Neural progenitor cell (in vitro differentiated cells): ENCODE data around the gene FHAD1. TPM values are rescaled to one million over a fixed set of nuclear protein-coding genes. Genes with fewer than 3 reads are reported as not detected.

Experiments
- DNase-seq: peaks from one replicate; pipeline ENCODE4 v3.0.0-alpha.2; 2016; ENCODE audit warnings: low spot score
- H2AFZ ChIP-seq: fragments of 200-600 bp; sonication (generic); replicated peaks from 2 replicates; pipeline ENCODE4 v1.6.1; 2016; ENCODE audit warnings: antibody characterized with exemption
- H3F3A ChIP-seq: fragments of 200-600 bp; sonication (generic); 2 replicates; pipeline ENCODE4 v1.6.1; 2016; ENCODE audit warnings: antibody characterized with exemption, low read depth
- H3K27ac ChIP-seq: fragments of 200-600 bp; sonication (generic); 2 replicates; pipeline ENCODE4 v1.5.1; 2016; ENCODE audit warnings: mild to moderate bottlenecking
- H3K27me3 ChIP-seq: fragments of 200-600 bp; sonication (generic); 2 replicates; pipeline ENCODE4 v1.6.1; 2016; ENCODE audit warnings: mild to moderate bottlenecking, moderate library complexity
- H3K36me3 ChIP-seq: fragments of 200-600 bp; sonication (generic); 2 replicates; pipeline ENCODE4 v1.5.1; 2016
- H3K4me1 ChIP-seq: fragments of 200-600 bp; sonication (generic); 2 replicates; pipeline ENCODE4 v1.6.1; 2016; ENCODE audit warnings: mixed run types
- H3K4me2 ChIP-seq: fragments of 200-600 bp; sonication (generic); 2 replicates; pipeline ENCODE4 v1.6.1; 2016
- H3K4me3 ChIP-seq: fragments of 200-600 bp; sonication (generic); 2 replicates; pipeline ENCODE4 v1.5.1; 2016
- H3K79me2 ChIP-seq: fragments of 200-600 bp; sonication (generic); 2 replicates; pipeline ENCODE4 v1.6.1; 2016; ENCODE audit warnings: low read depth
- H3K9ac ChIP-seq: fragments of 200-600 bp; sonication (generic); 2 replicates; pipeline ENCODE4 v1.6.1; 2016
- H3K9me3 ChIP-seq: fragments of 200-600 bp; sonication (generic); 2 replicates; pipeline ENCODE4 v1.5.1; 2016; ENCODE audit warnings: low read depth
- H4K20me1 ChIP-seq: fragments of 200-600 bp; sonication (generic); 2 replicates; pipeline ENCODE4 v1.6.1; 2016; ENCODE audit warnings: low read depth
- H3K27ac Mint-ChIP-seq: 3 replicates; pipeline ENCODE4 v1.8.0; 2021; ENCODE audit warnings: mixed read lengths
- H3K27me3 Mint-ChIP-seq: 2 replicates; pipeline ENCODE4 v1.8.0; 2022; ENCODE audit warnings: low read depth, mild to moderate bottlenecking, inconsistent platforms, moderate library complexity, mixed read lengths; ENCODE audit not compliant: insufficient read depth
- H3K36me3 Mint-ChIP-seq: 3 replicates; pipeline ENCODE4 v1.8.0; 2021; ENCODE audit warnings: mixed read lengths
- H3K4me1 Mint-ChIP-seq: 3 replicates; pipeline ENCODE4 v1.8.0; 2021; ENCODE audit warnings: mixed read lengths
- H3K4me3 Mint-ChIP-seq: 3 replicates; pipeline ENCODE4 v1.8.0; 2021; ENCODE audit warnings: mild to moderate bottlenecking, moderate library complexity, mixed read lengths
- H3K9me3 Mint-ChIP-seq: 3 replicates; pipeline ENCODE4 v1.8.0; 2020; ENCODE audit warnings: mixed read lengths
- EZH2 ChIP-seq: fragments of 200-600 bp; sonication (generic); IDR thresholded peaks from 2 replicates; pipeline ENCODE4 v1.6.1; 2017; ENCODE audit warnings: antibody characterized with exemption, mild to moderate bottlenecking, moderate library complexity
- EZH2phosphoT487 ChIP-seq: fragments of 200-600 bp; sonication (generic); IDR thresholded peaks from 2 replicates; pipeline ENCODE4 v1.6.1; 2017; ENCODE audit warnings: antibody characterized with exemption
- total RNA-seq: library from RNA; depleted of rRNA; stranded (reverse); fragments of >200 nt; gene quantifications from 2 replicates; pipeline ENCODE4 v1.2.3, GENCODE V29; 2015; ENCODE audit warnings: low replicate concordance
- TF ChIP-seq, protein P1 (sequence below): fragments of 200-600 bp; sonication (generic); IDR thresholded peaks from 2 replicates; pipeline ENCODE4 v1.5.1; 2017; ENCODE audit warnings: antibody characterized with exemption, mild to moderate bottlenecking

FHAD1 gene
- total RNA-seq, 1 donor from 2014 or later = 9.1 TPM

DNA sequence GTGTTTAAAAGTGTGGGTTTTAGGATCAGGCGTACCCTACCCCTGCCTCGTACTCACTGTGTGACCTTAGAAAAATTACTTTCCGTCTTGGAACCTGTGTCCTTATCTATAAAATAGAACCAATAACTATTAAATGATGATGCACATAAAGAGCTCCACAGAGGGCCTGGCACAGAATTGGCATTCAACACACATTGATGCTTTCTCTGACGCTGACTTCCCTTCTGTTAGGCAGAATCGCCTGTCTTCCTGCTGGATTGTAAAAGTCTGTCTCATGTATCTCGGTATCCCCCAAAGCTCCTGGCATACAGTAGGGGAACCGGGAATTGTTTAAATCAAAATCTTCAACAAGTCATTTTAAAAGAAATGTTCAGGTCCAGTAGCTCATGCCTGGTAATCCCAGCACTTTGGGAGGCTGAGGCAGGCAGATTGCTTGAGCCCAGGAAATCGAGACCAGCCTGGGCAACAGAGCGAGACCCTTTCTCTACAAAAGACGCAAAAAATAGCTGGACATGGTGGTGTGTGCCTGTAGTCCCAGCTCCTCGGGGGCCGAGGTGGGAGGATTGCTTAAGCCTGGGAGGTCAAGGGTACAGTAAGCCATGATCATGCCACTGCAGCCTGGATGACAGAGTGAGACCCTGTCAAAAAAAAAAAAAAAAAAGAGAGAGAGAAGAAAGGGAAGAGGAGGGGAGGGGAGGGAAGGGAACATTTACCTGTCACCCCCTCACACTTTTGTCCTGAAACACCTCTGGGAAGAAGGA is 41.3 kb upstream of the FHAD1 start:
- no peaks in the 10 kb centered on the region for H3K36me3 ChIP-seq
- H3K9ac ChIP-seq = no peak overlapping the region
- no peak overlapping the region for H3K4me3 ChIP-seq
- H3K9me3 Mint-ChIP-seq = no peaks in the 10 kb centered on the region
- peaks cover 5% of the 10 kb centered on the region for H3K27me3 Mint-ChIP-seq
- no peaks in the 10 kb centered on the region for H3K27me3 ChIP-seq
- H3K79me2 ChIP-seq = no peaks in the 10 kb centered on the region
- no peaks in the 10 kb centered on the region for H3K36me3 Mint-ChIP-seq
- peak overlapping the region; percentile 74 for H3K4me2 ChIP-seq
- TF ChIP-seq EZH2phosphoT487 = no peak
- no peak for TF ChIP-seq EZH2
- TF ChIP-seq, protein P1, sequence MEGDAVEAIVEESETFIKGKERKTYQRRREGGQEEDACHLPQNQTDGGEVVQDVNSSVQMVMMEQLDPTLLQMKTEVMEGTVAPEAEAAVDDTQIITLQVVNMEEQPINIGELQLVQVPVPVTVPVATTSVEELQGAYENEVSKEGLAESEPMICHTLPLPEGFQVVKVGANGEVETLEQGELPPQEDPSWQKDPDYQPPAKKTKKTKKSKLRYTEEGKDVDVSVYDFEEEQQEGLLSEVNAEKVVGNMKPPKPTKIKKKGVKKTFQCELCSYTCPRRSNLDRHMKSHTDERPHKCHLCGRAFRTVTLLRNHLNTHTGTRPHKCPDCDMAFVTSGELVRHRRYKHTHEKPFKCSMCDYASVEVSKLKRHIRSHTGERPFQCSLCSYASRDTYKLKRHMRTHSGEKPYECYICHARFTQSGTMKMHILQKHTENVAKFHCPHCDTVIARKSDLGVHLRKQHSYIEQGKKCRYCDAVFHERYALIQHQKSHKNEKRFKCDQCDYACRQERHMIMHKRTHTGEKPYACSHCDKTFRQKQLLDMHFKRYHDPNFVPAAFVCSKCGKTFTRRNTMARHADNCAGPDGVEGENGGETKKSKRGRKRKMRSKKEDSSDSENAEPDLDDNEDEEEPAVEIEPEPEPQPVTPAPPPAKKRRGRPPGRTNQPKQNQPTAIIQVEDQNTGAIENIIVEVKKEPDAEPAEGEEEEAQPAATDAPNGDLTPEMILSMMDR = no peak
- no peak overlapping the region for H3K27ac ChIP-seq
- peaks cover 56% of the 10 kb centered on the region for H3K4me1 Mint-ChIP-seq
- no peak overlapping the region for H2AFZ ChIP-seq
- H3K9me3 ChIP-seq = no peaks in the 10 kb centered on the region
- H3K27ac Mint-ChIP-seq = peak overlapping the region; percentile 30
- peaks cover 21% of the 10 kb centered on the region for H3K4me1 ChIP-seq
- no peaks in the 10 kb centered on the region for H4K20me1 ChIP-seq
- no peak for DNase-seq
- peaks cover 26% of the 10 kb centered on the region for H3F3A ChIP-seq
- H3K4me3 Mint-ChIP-seq = no peak overlapping the region

DNA sequence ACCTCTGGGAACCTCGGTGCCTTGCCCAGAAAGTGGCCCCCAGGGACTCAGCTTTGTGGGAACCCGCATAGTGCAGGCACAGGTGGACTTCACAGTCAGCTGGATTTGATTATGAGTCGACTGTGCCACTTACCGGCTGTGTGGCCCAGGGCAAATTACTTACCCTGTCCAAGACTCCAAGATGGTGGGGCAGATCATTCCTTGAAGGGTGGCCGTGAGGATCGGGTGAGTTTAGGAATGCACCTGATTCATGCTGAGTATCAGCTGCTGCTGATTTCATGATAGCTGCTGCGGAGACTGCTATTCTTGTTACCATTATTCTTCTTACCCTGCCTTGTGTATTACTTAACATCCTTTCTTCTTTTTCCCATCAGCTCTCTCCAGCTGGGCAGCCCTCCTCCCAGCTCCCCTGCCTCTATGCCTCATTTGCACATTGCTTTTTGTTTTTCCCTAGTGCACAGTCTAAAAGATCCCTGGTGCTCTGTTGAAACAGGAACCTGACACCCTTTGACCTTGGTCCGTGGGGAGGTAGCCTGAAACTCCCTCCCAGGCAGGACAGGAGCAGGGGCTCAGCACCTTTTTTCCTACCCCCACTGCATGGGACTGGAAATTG is 40.5 kb upstream of the FHAD1 start:
- H3K27ac Mint-ChIP-seq = peak overlapping the region; percentile 24
- H3K4me3 Mint-ChIP-seq = peak overlapping the region; percentile 78
- Histone ChIP-seq H3K79me2 (no peaks in the 10 kb centered on the region), H3K4me2 (peak overlapping the region; percentile 74), H3K9ac (no peak overlapping the region), H3K9me3 (no peaks in the 10 kb centered on the region), H3K27ac (no peak overlapping the region), H4K20me1 (no peaks in the 10 kb centered on the region), H3K27me3 (no peaks in the 10 kb centered on the region), H3F3A (peaks cover 26% of the 10 kb centered on the region), H2AFZ (no peak overlapping the region), H3K4me3 (peak overlapping the region; percentile 15), H3K36me3 (no peaks in the 10 kb centered on the region), H3K4me1 (peaks cover 21% of the 10 kb centered on the region)
- no peaks in the 10 kb centered on the region for H3K36me3 Mint-ChIP-seq
- peak; percentile 50 for DNase-seq
- H3K4me1 Mint-ChIP-seq = peaks cover 51% of the 10 kb centered on the region
- TF ChIP-seq EZH2 (no peak), EZH2phosphoT487 (no peak)
- TF ChIP-seq, protein P1 = no peak
- H3K9me3 Mint-ChIP-seq = no peaks in the 10 kb centered on the region
- H3K27me3 Mint-ChIP-seq = peaks cover 5% of the 10 kb centered on the region

DNA sequence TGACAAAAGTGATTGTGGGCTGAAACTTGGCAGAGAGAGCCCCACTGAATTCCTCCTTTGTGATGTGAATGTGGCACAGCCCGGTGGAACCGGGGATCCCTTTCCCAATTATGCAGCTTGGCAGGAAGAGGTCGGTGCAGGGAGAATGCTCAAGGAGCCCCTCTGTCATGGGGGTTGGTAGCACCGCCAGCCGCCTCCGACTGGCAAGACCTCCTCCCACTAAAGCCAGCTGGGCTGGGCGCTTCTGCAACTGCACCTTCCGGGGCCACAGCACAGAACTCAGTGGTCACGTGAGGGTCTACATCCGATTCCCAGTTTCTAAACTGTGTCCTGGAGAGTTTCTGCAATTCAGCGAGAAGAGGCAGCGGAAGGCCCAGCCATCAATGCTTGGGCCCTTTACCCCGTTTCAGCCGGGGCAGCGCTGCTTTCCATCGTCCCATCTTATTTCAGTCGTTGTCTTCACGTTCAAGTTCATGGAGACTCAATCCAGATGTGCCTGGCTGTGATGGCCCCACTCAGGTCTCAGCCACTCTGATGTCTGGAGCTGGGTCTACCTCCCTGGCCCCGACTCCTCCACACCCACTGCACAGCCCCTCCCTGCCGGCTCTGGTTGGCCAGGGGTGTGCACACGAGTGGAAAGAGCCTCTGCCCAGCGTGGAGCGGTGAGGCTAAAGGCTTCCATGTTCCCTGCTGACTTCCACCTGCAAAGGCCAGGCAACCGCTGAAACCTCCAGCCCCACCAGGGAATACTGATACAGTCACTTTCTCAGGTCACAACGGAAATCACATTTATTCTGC is 39.8 kb upstream of the FHAD1 start:
- H3K4me3 Mint-ChIP-seq = peak overlapping the region; percentile 78
- peak overlapping the region; percentile 15 for H3K4me3 ChIP-seq

More for the DNA sequence above, 39.8 kb upstream of the FHAD1 start:
- TF ChIP-seq EZH2phosphoT487 (no peak), EZH2 (no peak)
- TF ChIP-seq, protein P1 = no peak
- Mint-ChIP-seq H3K4me1 (peaks cover 51% of the 10 kb centered on the region), H3K36me3 (no peaks in the 10 kb centered on the region), H3K27me3 (peaks cover 5% of the 10 kb centered on the region), H3K27ac (peak overlapping the region; percentile 24), H3K9me3 (no peaks in the 10 kb centered on the region)
- Histone ChIP-seq H3F3A (peaks cover 28% of the 10 kb centered on the region), H4K20me1 (no peaks in the 10 kb centered on the region), H3K9ac (no peak overlapping the region), H2AFZ (no peak overlapping the region), H3K79me2 (no peaks in the 10 kb centered on the region), H3K4me1 (peaks cover 24% of the 10 kb centered on the region), H3K9me3 (no peaks in the 10 kb centered on the region), H3K27ac (no peak overlapping the region), H3K4me2 (peak overlapping the region; percentile 74), H3K36me3 (no peaks in the 10 kb centered on the region), H3K27me3 (no peaks in the 10 kb centered on the region)
- DNase-seq = peak; percentile 41
